Caco-2 (cell line): ENCODE data around the gene MKRN3. TPM values are rescaled to one million over a fixed set of nuclear protein-coding genes. Genes with fewer than 3 reads are reported as not detected.

ENCODE experiments used
- BruUV-seq: library from RNA; stranded (reverse); fragments of 400-500 nt; replicated peaks from 2 replicates; lab custom pipeline; 2021; lab: Mats Ljungman, UMichigan
- CTCF ChIA-PET: fragments of 300-600 bp; sonication (Branson Sonifier 250); formaldehyde crosslinking; loops from one replicate; lab custom pipeline; 2022; ENCODE audit warnings: antibody characterized with exemption; lab: Charles Lee
- POLR2A ChIA-PET: fragments of 300-600 bp; sonication (Branson Sonifier 250); formaldehyde crosslinking; loops from one replicate; lab custom pipeline; 2022; ENCODE audit warnings: antibody characterized with exemption; lab: Charles Lee
- DNase-seq, 2 experiments: peaks; one replicate each; pipeline versions ENCODE4 v3.0.0 to v3.0.0-alpha.2; 2020 to 2022
- H3K27me3 ChIP-seq: replicated peaks from 2 replicates; pipeline ENCODE4 v1.6.0; 2011; ENCODE audit warnings: low read length; ENCODE audit not compliant: control insufficient read depth, insufficient read depth
- H3K36me3 ChIP-seq: 2 replicates; pipeline ENCODE4 v1.5.1; 2011; ENCODE audit warnings: low read length; ENCODE audit not compliant: control insufficient read depth, insufficient read depth
- H3K4me1 ChIP-seq: fragments of 250-450 bp; sonication (Bioruptor Pico); 2 replicates; pipeline ENCODE4 v1.5.1; 2020; ENCODE audit warnings: mild to moderate bottlenecking
- H3K4me3 ChIP-seq: 2 replicates; pipeline ENCODE4 v1.5.1; 2011; ENCODE audit warnings: low read depth, mild to moderate bottlenecking, control low read depth, low read length
- H3K9me3 ChIP-seq: fragments of 250-450 bp; sonication (Bioruptor Pico); 2 replicates; pipeline ENCODE4 v1.5.1; 2020; ENCODE audit warnings: mild to moderate bottlenecking, moderate library complexity
- H3K27ac Mint-ChIP-seq: one replicate; pipeline ENCODE4 v1.8.0; 2022; ENCODE audit warnings: mixed read lengths; ENCODE audit not compliant: unreplicated experiment
- H3K27me3 Mint-ChIP-seq: one replicate; pipeline ENCODE4 v1.8.0; 2022; ENCODE audit warnings: mixed read lengths; ENCODE audit not compliant: insufficient read depth, unreplicated experiment
- H3K36me3 Mint-ChIP-seq: one replicate; pipeline ENCODE4 v1.8.0; 2022; ENCODE audit warnings: mild to moderate bottlenecking, mixed read lengths; ENCODE audit not compliant: insufficient read depth, unreplicated experiment
- H3K4me1 Mint-ChIP-seq: one replicate; pipeline ENCODE4 v1.8.0; 2022; ENCODE audit warnings: low read depth, mixed read lengths; ENCODE audit not compliant: unreplicated experiment
- H3K4me3 Mint-ChIP-seq: one replicate; pipeline ENCODE4 v1.8.0; 2022; ENCODE audit warnings: mild to moderate bottlenecking, moderate library complexity, mixed read lengths; ENCODE audit not compliant: unreplicated experiment
- H3K9me3 Mint-ChIP-seq: one replicate; pipeline ENCODE4 v1.8.0; 2022; ENCODE audit warnings: mixed read lengths; ENCODE audit not compliant: unreplicated experiment
- intact Hi-C: fragments of 100-400 bp; cut with micrococcal nuclease; formaldehyde crosslinking; loops from one replicate; pipeline ENCODE4 v1.10.0; 2022; ENCODE audit not compliant: unreplicated experiment
- total RNA-seq: library from RNA; stranded (reverse); gene quantifications from 2 replicates; pipeline ENCODE4 v1.2.3, GENCODE V29; 2022
- TF ChIP-seq, protein P1 (sequence below), 2 experiments: fragments of 200-600 bp in 1 of 2; IDR thresholded peaks; 1 replicate in 1 of 2; 2 replicates in 1 of 2; pipeline versions ENCODE4 v1.5.1 to v1.8.0; 2011 to 2022; ENCODE audit warnings: antibody characterized with exemption in 1 of 2, control low read depth in 1 of 2, inconsistent platforms in 1 of 2, low read depth in 1 of 2, low read length in 1 of 2, mild to moderate bottlenecking in 1 of 2, moderate library complexity in 1 of 2; ENCODE audit not compliant: insufficient read depth in 1 of 2, severe bottlenecking in 1 of 2, unreplicated experiment in 1 of 2

The MKRN3 gene
- total RNA-seq, 1 experiment from 2014 or later, result 15.2 TPM

DNA sequence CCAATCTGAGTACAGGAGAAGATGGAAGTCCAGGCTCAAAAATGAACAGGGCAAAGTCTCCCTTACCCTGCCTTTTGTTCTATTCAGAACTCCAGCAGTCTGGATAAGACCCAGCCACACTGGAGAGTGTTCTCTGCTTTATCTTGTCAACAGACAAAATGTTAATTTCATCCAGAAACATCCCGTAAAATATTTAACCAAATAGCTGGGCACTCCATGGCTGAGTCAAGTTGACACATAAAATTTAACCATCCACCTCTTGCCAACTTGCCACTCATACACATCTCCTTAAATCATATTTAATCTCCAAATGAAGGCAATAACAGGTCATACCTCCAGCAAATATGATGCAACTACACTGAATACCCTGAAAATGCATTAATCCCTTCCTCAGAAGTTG, 33.6 kb downstream of the MKRN3 start:
- no peaks in the 10 kb centered on the region for H3K9me3 Mint-ChIP-seq
- Histone ChIP-seq H3K27me3 (no peaks in the 10 kb centered on the region), H3K36me3 (no peaks in the 10 kb centered on the region), H3K9me3 (no peaks in the 10 kb centered on the region; the same call in 1 of the 2 replicates), H3K4me3 (no peak overlapping the region), H3K4me1 (no peaks in the 10 kb centered on the region)
- H3K36me3 Mint-ChIP-seq, result no peaks in the 10 kb centered on the region
- intact Hi-C loops, result no loop called here
- ChIA-PET CTCF (no interaction called here), POLR2A (no interaction called here)
- H3K27ac Mint-ChIP-seq, result no peak overlapping the region
- no TSS peak for BruUV-seq
- H3K4me3 Mint-ChIP-seq, result no peak overlapping the region
- no peaks in the 10 kb centered on the region for H3K27me3 Mint-ChIP-seq
- TF ChIP-seq, protein P1, sequence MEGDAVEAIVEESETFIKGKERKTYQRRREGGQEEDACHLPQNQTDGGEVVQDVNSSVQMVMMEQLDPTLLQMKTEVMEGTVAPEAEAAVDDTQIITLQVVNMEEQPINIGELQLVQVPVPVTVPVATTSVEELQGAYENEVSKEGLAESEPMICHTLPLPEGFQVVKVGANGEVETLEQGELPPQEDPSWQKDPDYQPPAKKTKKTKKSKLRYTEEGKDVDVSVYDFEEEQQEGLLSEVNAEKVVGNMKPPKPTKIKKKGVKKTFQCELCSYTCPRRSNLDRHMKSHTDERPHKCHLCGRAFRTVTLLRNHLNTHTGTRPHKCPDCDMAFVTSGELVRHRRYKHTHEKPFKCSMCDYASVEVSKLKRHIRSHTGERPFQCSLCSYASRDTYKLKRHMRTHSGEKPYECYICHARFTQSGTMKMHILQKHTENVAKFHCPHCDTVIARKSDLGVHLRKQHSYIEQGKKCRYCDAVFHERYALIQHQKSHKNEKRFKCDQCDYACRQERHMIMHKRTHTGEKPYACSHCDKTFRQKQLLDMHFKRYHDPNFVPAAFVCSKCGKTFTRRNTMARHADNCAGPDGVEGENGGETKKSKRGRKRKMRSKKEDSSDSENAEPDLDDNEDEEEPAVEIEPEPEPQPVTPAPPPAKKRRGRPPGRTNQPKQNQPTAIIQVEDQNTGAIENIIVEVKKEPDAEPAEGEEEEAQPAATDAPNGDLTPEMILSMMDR (IDR thresholded peaks at IDR 0.05; ENCODE audit: insufficient read depth in 1 of 2, low read depth in 1 of 2, low read length in 1 of 2, severe bottlenecking in 1 of 2, unreplicated experiment in 1 of 2), result no peak
- H3K4me1 Mint-ChIP-seq, result no peaks in the 10 kb centered on the region
- DNase-seq, result no peak

GRCh38 chr15:23602124-23602523, 36.6 kb downstream of the MKRN3 start:
- Histone ChIP-seq H3K4me1 (no peaks in the 10 kb centered on the region), H3K36me3 (no peaks in the 10 kb centered on the region), H3K27me3 (no peaks in the 10 kb centered on the region), H3K9me3 (no peaks in the 10 kb centered on the region; the same call in 1 of the 2 replicates), H3K4me3 (no peak overlapping the region)
- BruUV-seq, result no TSS peak
- CTCF ChIA-PET, result no interaction called here
- no peaks in the 10 kb centered on the region for H3K9me3 Mint-ChIP-seq
- H3K36me3 Mint-ChIP-seq, result no peaks in the 10 kb centered on the region
- DNase-seq, result no peak
- TF ChIP-seq, protein P1 (IDR thresholded peaks at IDR 0.05; ENCODE audit: insufficient read depth in 1 of 2, low read depth in 1 of 2, low read length in 1 of 2, severe bottlenecking in 1 of 2, unreplicated experiment in 1 of 2), result no peak
- no peaks in the 10 kb centered on the region for H3K4me1 Mint-ChIP-seq
- no peaks in the 10 kb centered on the region for H3K27me3 Mint-ChIP-seq
- H3K4me3 Mint-ChIP-seq, result no peak overlapping the region
- POLR2A ChIA-PET, result no interaction called here
- H3K27ac Mint-ChIP-seq, result no peak overlapping the region
- intact Hi-C loops, result no loop called here

- no TSS peak for BruUV-seq
- POLR2A ChIA-PET, result no interaction called here
- Mint-ChIP-seq H3K27ac (no peak overlapping the region), H3K36me3 (no peaks in the 10 kb centered on the region), H3K9me3 (no peaks in the 10 kb centered on the region), H3K4me1 (no peaks in the 10 kb centered on the region), H3K27me3 (no peaks in the 10 kb centered on the region), H3K4me3 (no peak overlapping the region)
- TF ChIP-seq, protein P1 (IDR thresholded peaks at IDR 0.05; ENCODE audit: insufficient read depth in 1 of 2, low read depth in 1 of 2, low read length in 1 of 2, severe bottlenecking in 1 of 2, unreplicated experiment in 1 of 2), result no peak
- CTCF ChIA-PET, result no interaction called here
- intact Hi-C loops, result no loop called here
- H3K36me3 ChIP-seq, result no peaks in the 10 kb centered on the region
- H3K27me3 ChIP-seq, result no peaks in the 10 kb centered on the region
- H3K4me3 ChIP-seq, result no peak overlapping the region
- H3K4me1 ChIP-seq, result no peaks in the 10 kb centered on the region
- H3K9me3 ChIP-seq, result no peaks in the 10 kb centered on the region; the same call in 1 of the 2 replicates
- no peak for DNase-seq
Measured at GRCh38 chr15:23606226-23606625, 40.8 kb downstream of the MKRN3 start.
